ENCODE data around the gene TXN.

The TXN gene

GRCh38 chr9:110256380-110257096 lies at the start of gene TXN:
TXN (minus strand) TSS chr9:110256507; CDS start chr9:110256435, 72 bp downstream.
- in situ Hi-C loops (cut with HindIII; ENCODE audit: low pct_ligation_motif_present, low pct_unique_long_range_greater_than_20kb, low sequenced_read_pairs): no loop called here
- DNase-seq: peak; percentile 85

- DNase-seq: no peak
Observed at GRCh38 chr9:110303133-110303532, 46.8 kb upstream of the TXN start.

GRCh38 chr9:110298043-110298605 lies 41.8 kb upstream of the TXN start:
- in situ Hi-C loops (cut with HindIII; ENCODE audit: low pct_ligation_motif_present, low pct_unique_long_range_greater_than_20kb, low sequenced_read_pairs): no loop called here

More at GRCh38 chr9:110303133-110303532, 46.8 kb upstream of the TXN start:
- in situ Hi-C loops (cut with HindIII; ENCODE audit: low pct_ligation_motif_present, low pct_unique_long_range_greater_than_20kb, low sequenced_read_pairs): no loop called here

GRCh38 chr9:110293248-110293647 lies 36.9 kb upstream of the TXN start:
- DNase-seq: no peak
- in situ Hi-C loops (cut with HindIII; ENCODE audit: low pct_ligation_motif_present, low pct_unique_long_range_greater_than_20kb, low sequenced_read_pairs): no loop called here

More at GRCh38 chr9:110298043-110298605, 41.8 kb upstream of the TXN start:
- DNase-seq: no peak

GRCh38 chr9:110291921-110292557 lies 35.7 kb upstream of the TXN start:
- in situ Hi-C loops (cut with HindIII; ENCODE audit: low pct_ligation_motif_present, low pct_unique_long_range_greater_than_20kb, low sequenced_read_pairs): no loop called here
- DNase-seq: no peak

- in situ Hi-C loops (cut with HindIII; ENCODE audit: low pct_ligation_motif_present, low pct_unique_long_range_greater_than_20kb, low sequenced_read_pairs): no loop called here
Observed at GRCh38 chr9:110290001-110290400, 33.7 kb upstream of the TXN start.

GRCh38 chr9:110288503-110288902 lies 32.2 kb upstream of the TXN start:
- in situ Hi-C loops (cut with HindIII; ENCODE audit: low pct_ligation_motif_present, low pct_unique_long_range_greater_than_20kb, low sequenced_read_pairs): no loop called here
- DNase-seq: no peak

More at GRCh38 chr9:110290001-110290400, 33.7 kb upstream of the TXN start:
- no peak for DNase-seq

- DNase-seq: no peak
- in situ Hi-C loops (cut with HindIII; ENCODE audit: low pct_ligation_motif_present, low pct_unique_long_range_greater_than_20kb, low sequenced_read_pairs): no loop called here
Observed at GRCh38 chr9:110287289-110287680, 31.0 kb upstream of the TXN start.

GRCh38 chr9:110284211-110284844 lies 28.0 kb upstream of the TXN start:
- no peak for DNase-seq
- in situ Hi-C loops (cut with HindIII; ENCODE audit: low pct_ligation_motif_present, low pct_unique_long_range_greater_than_20kb, low sequenced_read_pairs): no loop called here

- no peak for DNase-seq
- in situ Hi-C loops (cut with HindIII; ENCODE audit: low pct_ligation_motif_present, low pct_unique_long_range_greater_than_20kb, low sequenced_read_pairs): no loop called here
Observed at GRCh38 chr9:110283751-110284150, 27.4 kb upstream of the TXN start.

GRCh38 chr9:110282739-110283081 lies 26.4 kb upstream of the TXN start:
- in situ Hi-C loops (cut with HindIII; ENCODE audit: low pct_ligation_motif_present, low pct_unique_long_range_greater_than_20kb, low sequenced_read_pairs): no loop called here
- no peak for DNase-seq

GRCh38 chr9:110282018-110282738 lies 25.9 kb upstream of the TXN start:
- in situ Hi-C loops (cut with HindIII; ENCODE audit: low pct_ligation_motif_present, low pct_unique_long_range_greater_than_20kb, low sequenced_read_pairs): no loop called here
- DNase-seq: no peak

GRCh38 chr9:110278080-110278707 lies 21.9 kb upstream of the TXN start:
- in situ Hi-C loops (cut with HindIII; ENCODE audit: low pct_ligation_motif_present, low pct_unique_long_range_greater_than_20kb, low sequenced_read_pairs): no loop called here

GRCh38 chr9:110276781-110277180 lies 20.5 kb upstream of the TXN start:
- DNase-seq: no peak
- in situ Hi-C loops (cut with HindIII; ENCODE audit: low pct_ligation_motif_present, low pct_unique_long_range_greater_than_20kb, low sequenced_read_pairs): no loop called here

More at GRCh38 chr9:110278080-110278707, 21.9 kb upstream of the TXN start:
- DNase-seq: peak; percentile 4

- no peak for DNase-seq
- in situ Hi-C loops (cut with HindIII; ENCODE audit: low pct_ligation_motif_present, low pct_unique_long_range_greater_than_20kb, low sequenced_read_pairs): no loop called here
Observed at GRCh38 chr9:110270211-110270995, 14.1 kb upstream of the TXN start.

- in situ Hi-C loops (cut with HindIII; ENCODE audit: low pct_ligation_motif_present, low pct_unique_long_range_greater_than_20kb, low sequenced_read_pairs): no loop called here
- no peak for DNase-seq
Observed at GRCh38 chr9:110266795-110267194, 10.5 kb upstream of the TXN start.

GRCh38 chr9:110261632-110262031 lies 5.3 kb upstream of the TXN start:
- in situ Hi-C loops (cut with HindIII; ENCODE audit: low pct_ligation_motif_present, low pct_unique_long_range_greater_than_20kb, low sequenced_read_pairs): no loop called here
- DNase-seq: no peak

- in situ Hi-C loops (cut with HindIII; ENCODE audit: low pct_ligation_motif_present, low pct_unique_long_range_greater_than_20kb, low sequenced_read_pairs): no loop called here
- no peak for DNase-seq
Observed at GRCh38 chr9:110260911-110261310, 4.6 kb upstream of the TXN start.
